Natural killer cell (primary cell): ENCODE data around the gene TRPC3. TPM values are rescaled to one million over a fixed set of nuclear protein-coding genes. Genes with fewer than 3 reads are reported as not detected.

ENCODE experiments used
- ATAC-seq, 3 donors: fragments of 150-1000 bp in 2 of 3; fragments of 200-7000 bp in 1 of 3; cut with Tn5 transposase; 1 replicate in 1 of 3; 2 replicates in 2 of 3; pipeline ENCODE4 v1.10.0; 2021; ENCODE audit warnings: mild to moderate bottlenecking in 2 of 3, moderate library complexity in 2 of 3
- DNase-seq, 2 donors: peaks; one replicate each; pipeline versions ENCODE4 v3.0.0 to v3.0.0-alpha.2; 2013 to 2021; ENCODE audit warnings: mixed read lengths in 1 of 2
- H3K27ac ChIP-seq: one replicate; pipeline ENCODE4 v1.5.1; 2013; ENCODE audit warnings: mild to moderate bottlenecking, low read length
- H3K27me3 ChIP-seq: one replicate; pipeline ENCODE4 v1.6.1; 2013; ENCODE audit warnings: low read length; ENCODE audit not compliant: control insufficient read depth, insufficient read depth
- H3K36me3 ChIP-seq: one replicate; pipeline ENCODE4 v1.6.1; 2013; ENCODE audit warnings: low read length; ENCODE audit not compliant: control insufficient read depth, insufficient read depth
- H3K4me1 ChIP-seq: one replicate; pipeline ENCODE4 v1.6.1; 2013; ENCODE audit warnings: low read length; ENCODE audit not compliant: control insufficient read depth, insufficient read depth
- H3K4me3 ChIP-seq: one replicate; pipeline ENCODE4 v1.5.1; 2013; ENCODE audit warnings: low read length
- H3K9me3 ChIP-seq: one replicate; pipeline ENCODE4 v1.6.1; 2013; ENCODE audit warnings: low read length; ENCODE audit not compliant: control insufficient read depth, insufficient read depth
- H3K27ac Mint-ChIP-seq, 2 donors: one replicate each; pipeline ENCODE4 v1.8.0; 2022; ENCODE audit warnings: mild to moderate bottlenecking in 2 of 2, mixed read lengths in 2 of 2, moderate library complexity in 1 of 2
- H3K27me3 Mint-ChIP-seq, 2 donors: one replicate each; pipeline ENCODE4 v1.8.0; 2022; ENCODE audit warnings: low read depth in 2 of 2, mixed read lengths in 2 of 2
- H3K36me3 Mint-ChIP-seq: one replicate; pipeline ENCODE4 v1.8.0; 2022; ENCODE audit warnings: mixed read lengths
- H3K4me1 Mint-ChIP-seq, 2 donors: one replicate each; pipeline ENCODE4 v1.8.0; 2022; ENCODE audit warnings: mixed read lengths in 2 of 2
- H3K4me3 Mint-ChIP-seq: one replicate; pipeline ENCODE4 v1.8.0; 2022; ENCODE audit warnings: mild to moderate bottlenecking, moderate library complexity, mixed read lengths
- H3K9me3 Mint-ChIP-seq, 2 donors: one replicate each; pipeline ENCODE4 v1.8.0; 2022; ENCODE audit warnings: mixed read lengths in 2 of 2
- WGBS: methylation state at CpG from one replicate; pipeline ENCODE4 v1.1.7; 2013; ENCODE audit warnings: missing lambda C conversion rate; ENCODE audit not compliant: insufficient coverage; 5-methylcytosine and 5-hydroxymethylcytosine counted together
- intact Hi-C: fragments of 100-400 bp; cut with micrococcal nuclease; formaldehyde crosslinking; loops from one replicate; pipeline ENCODE4 v1.14.2; 2022
- total RNA-seq, 4 donors: library from RNA; stranded (reverse); fragments of 120-200 nt in 1 of 4; gene quantifications; one replicate each; pipeline versions ENCODE4 v1.2.3 to v1.2.4, GENCODE V29; 2013 to 2022
- TF ChIP-seq, protein P1 (sequence below): fragments of 200-600 bp; IDR thresholded peaks from one replicate; pipeline ENCODE4 v1.8.0; 2022; ENCODE audit warnings: antibody characterized with exemption

Gene TRPC3
- total RNA-seq, 3 donors from 2014 or later (not counting 1 experiment from before 2014, with no cell fraction given), result 0.34 to 0.88 (median 0.49) TPM

GRCh38 chr4:121936101-121936500, 15.8 kb downstream of the TRPC3 start:
- Histone ChIP-seq H3K4me3 (no peak overlapping the region), H3K4me1 (peaks cover 14% of the 10 kb centered on the region), H3K36me3 (no peaks in the 10 kb centered on the region), H3K9me3 (no peaks in the 10 kb centered on the region), H3K27me3 (peaks cover 3% of the 10 kb centered on the region), H3K27ac (no peak overlapping the region)
- Mint-ChIP-seq H3K27ac (no peak overlapping the region), H3K27me3 (peaks cover 35 to 40% of the 10 kb centered on the region in 2 donors), H3K9me3 (no peaks in the 10 kb centered on the region), H3K4me3 (no peak overlapping the region), H3K4me1 (peaks cover 15 to 19% of the 10 kb centered on the region in 2 donors), H3K36me3 (no peaks in the 10 kb centered on the region)
- DNase-seq (no peak), ATAC-seq (no peak)
- intact Hi-C loops, result no loop called here
- TF ChIP-seq, protein P1, sequence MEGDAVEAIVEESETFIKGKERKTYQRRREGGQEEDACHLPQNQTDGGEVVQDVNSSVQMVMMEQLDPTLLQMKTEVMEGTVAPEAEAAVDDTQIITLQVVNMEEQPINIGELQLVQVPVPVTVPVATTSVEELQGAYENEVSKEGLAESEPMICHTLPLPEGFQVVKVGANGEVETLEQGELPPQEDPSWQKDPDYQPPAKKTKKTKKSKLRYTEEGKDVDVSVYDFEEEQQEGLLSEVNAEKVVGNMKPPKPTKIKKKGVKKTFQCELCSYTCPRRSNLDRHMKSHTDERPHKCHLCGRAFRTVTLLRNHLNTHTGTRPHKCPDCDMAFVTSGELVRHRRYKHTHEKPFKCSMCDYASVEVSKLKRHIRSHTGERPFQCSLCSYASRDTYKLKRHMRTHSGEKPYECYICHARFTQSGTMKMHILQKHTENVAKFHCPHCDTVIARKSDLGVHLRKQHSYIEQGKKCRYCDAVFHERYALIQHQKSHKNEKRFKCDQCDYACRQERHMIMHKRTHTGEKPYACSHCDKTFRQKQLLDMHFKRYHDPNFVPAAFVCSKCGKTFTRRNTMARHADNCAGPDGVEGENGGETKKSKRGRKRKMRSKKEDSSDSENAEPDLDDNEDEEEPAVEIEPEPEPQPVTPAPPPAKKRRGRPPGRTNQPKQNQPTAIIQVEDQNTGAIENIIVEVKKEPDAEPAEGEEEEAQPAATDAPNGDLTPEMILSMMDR, result no peak
- 61% methylated on average over 3 of the region's 4 CpGs for WGBS

DNA sequence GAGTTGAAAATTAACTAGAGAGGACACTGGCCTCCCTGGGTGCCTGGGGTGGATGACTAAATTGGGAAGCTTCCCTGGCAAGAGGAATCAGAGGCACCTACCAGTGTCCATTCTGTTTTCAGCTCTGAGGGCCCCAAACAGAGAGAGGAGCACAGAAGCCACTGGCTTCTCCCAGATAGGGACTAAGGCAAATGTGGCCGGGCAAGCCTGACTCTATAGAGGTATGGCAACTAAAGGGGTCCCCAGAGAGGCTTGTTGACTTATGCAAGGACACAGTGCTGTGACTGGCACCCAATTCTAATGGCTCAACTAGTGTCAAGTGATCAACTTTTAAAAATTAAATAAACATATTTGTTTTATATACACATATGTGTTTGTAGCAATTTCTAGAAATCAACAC, 17.2 kb downstream of the TRPC3 start:
- Histone ChIP-seq H3K36me3 (no peaks in the 10 kb centered on the region), H3K9me3 (no peaks in the 10 kb centered on the region), H3K27me3 (peaks cover 8% of the 10 kb centered on the region), H3K4me1 (peaks cover 13% of the 10 kb centered on the region), H3K27ac (no peak overlapping the region), H3K4me3 (no peak overlapping the region)
- no peak for ATAC-seq
- no peak overlapping the region for H3K4me3 Mint-ChIP-seq
- TF ChIP-seq, protein P1, result no peak
- intact Hi-C loops, result no loop called here
- WGBS, result 85% methylated on average over 1 of the region's 1 CpG
- no peaks in the 10 kb centered on the region for H3K36me3 Mint-ChIP-seq
- H3K27ac Mint-ChIP-seq, result no peak overlapping the region
- no peaks in the 10 kb centered on the region for H3K9me3 Mint-ChIP-seq
- H3K4me1 Mint-ChIP-seq, result peaks cover 15 to 18% of the 10 kb centered on the region in 2 donors
- H3K27me3 Mint-ChIP-seq, result peaks cover 36 to 42% of the 10 kb centered on the region in 2 donors
- no peak for DNase-seq

DNA sequence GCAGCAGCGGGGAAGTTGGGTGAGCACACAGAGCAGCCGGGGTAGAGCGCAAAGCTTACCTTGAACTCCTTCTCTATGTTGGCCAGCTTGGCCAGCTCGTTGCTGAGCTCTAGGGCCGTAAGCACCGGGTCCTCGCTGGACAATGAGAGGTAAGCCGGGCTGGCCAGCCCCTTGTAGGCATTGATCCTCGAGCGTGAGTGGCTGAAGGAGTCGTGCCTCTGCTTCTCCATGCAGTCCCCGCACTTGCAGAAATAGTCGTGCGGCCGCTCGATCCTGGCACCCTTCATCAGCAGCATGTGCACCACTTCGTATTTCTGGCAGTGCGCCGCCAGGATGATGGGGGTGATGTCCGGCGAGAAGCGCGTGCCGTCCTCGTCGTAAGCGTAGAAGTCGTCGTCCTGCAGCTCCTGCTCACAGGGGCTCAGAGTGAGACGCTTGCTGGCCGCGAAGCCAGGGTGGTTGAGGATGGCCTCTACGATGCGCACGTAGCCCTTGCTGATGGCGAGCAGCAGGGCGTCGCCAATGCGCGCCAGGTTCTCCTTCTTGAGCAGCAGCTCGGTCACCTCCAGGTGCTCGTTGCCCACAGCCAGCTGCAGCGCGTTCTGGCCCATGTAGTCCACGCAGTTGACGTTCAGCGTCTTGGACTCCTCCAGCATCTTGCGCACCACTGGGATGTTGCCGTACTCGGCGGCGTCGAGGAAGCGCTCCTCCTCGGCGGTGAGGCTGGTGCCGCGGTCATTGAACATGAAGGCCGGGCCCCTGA, 19.5 kb downstream of the TRPC3 start:
- WGBS, result 62% methylated on average over 59 of the region's 59 CpGs
- Histone ChIP-seq H3K4me3 (no peak overlapping the region), H3K27me3 (peaks cover 8% of the 10 kb centered on the region), H3K9me3 (no peaks in the 10 kb centered on the region), H3K4me1 (no peaks in the 10 kb centered on the region), H3K36me3 (no peaks in the 10 kb centered on the region), H3K27ac (no peak overlapping the region)
- Mint-ChIP-seq H3K36me3 (no peaks in the 10 kb centered on the region), H3K4me3 (no peak overlapping the region), H3K27me3 (peaks cover 26 to 33% of the 10 kb centered on the region in 2 donors), H3K27ac (no peak overlapping the region), H3K4me1 (no peaks in the 10 kb centered on the region), H3K9me3 (no peaks in the 10 kb centered on the region)
- no peak for DNase-seq
- intact Hi-C loops, result no loop called here
- TF ChIP-seq, protein P1, result no peak
- no peak for ATAC-seq

DNA sequence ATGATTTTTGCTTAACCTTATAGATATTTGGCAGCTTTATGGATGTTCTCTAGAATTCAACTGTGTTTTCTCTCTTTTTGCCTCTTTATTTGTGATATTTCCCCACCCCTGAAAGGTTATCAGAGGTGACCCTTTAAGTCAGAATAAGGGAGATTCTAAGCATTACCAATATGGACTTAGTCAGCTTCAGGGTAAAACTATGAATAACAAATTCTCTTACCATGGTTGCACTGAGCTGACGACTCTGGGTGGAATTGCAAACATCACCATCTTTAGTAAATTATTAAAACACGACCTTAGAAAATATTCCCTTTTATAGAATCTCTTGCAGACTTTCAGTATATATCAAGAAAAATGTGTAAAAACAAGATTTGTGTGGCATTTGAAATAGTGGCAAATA, 21.6 kb downstream of the TRPC3 start:
- H3K4me3 Mint-ChIP-seq, result no peak overlapping the region
- H3K27ac Mint-ChIP-seq, result no peak overlapping the region
- Histone ChIP-seq H3K36me3 (no peaks in the 10 kb centered on the region), H3K9me3 (no peaks in the 10 kb centered on the region), H3K27me3 (peaks cover 8% of the 10 kb centered on the region), H3K4me1 (no peaks in the 10 kb centered on the region), H3K27ac (no peak overlapping the region), H3K4me3 (no peak overlapping the region)
- no peaks in the 10 kb centered on the region for H3K36me3 Mint-ChIP-seq
- peaks cover 26 to 33% of the 10 kb centered on the region in 2 donors for H3K27me3 Mint-ChIP-seq
- intact Hi-C loops, result no loop called here
- no peaks in the 10 kb centered on the region for H3K4me1 Mint-ChIP-seq
- ATAC-seq (no peak), DNase-seq (no peak)
- no peaks in the 10 kb centered on the region for H3K9me3 Mint-ChIP-seq
- WGBS, result 90% methylated on average over 1 of the region's 2 CpGs
- TF ChIP-seq, protein P1, result no peak
